ENCODE data around the gene RGS3. TPM values are rescaled to one million over a fixed set of nuclear protein-coding genes. Genes with fewer than 3 reads are reported as not detected.

The RGS3 gene
- polyA plus RNA-seq, 1 of the 3 experiments (the other 2 are of a cell fraction) = 50.6 TPM

GRCh38 chr9:113572076-113572861 lies 108.7 kb downstream of the RGS3 start:
- POLR2A ChIA-PET = no interaction called here
- no peak overlapping the region for H3K4me2 ChIP-seq
- no peaks in the 10 kb centered on the region for H4K20me1 ChIP-seq (ENCODE audit: insufficient read depth)
- no peak overlapping the region for H2AFZ ChIP-seq (ENCODE audit: low read depth)
- H3K36me3 ChIP-seq (replicated peaks in 1 of 2; ENCODE audit: control insufficient read depth in 1 of 2, insufficient read depth in 2 of 2, low read length in 1 of 2) = no peaks in the 10 kb centered on the region
- no peaks in the 10 kb centered on the region for H3K9me3 ChIP-seq
- no peaks in the 10 kb centered on the region for H3K27me3 ChIP-seq (ENCODE audit: insufficient read depth)
- peaks cover 0 to 26% of the 10 kb centered on the region in 2 experiments; a peak in 1 of 4 replicates for H3K4me1 ChIP-seq (ENCODE audit: control insufficient read depth in 1 of 2, insufficient read depth in 2 of 2, low read depth in 1 of 2, low read length in 1 of 2)
- TF ChIP-seq ELF1 (IDR thresholded peaks at IDR 0.05) (no peak), TAF1 (IDR thresholded peaks at IDR 0.05; ENCODE audit: borderline replicate concordance, low read depth, low read length) (no peak), ZBTB33 (IDR thresholded peaks at IDR 0.05; ENCODE audit: borderline replicate concordance, low read depth) (no peak), REST (IDR thresholded peaks at IDR 0.05; ENCODE audit: low read depth, low read length) (no peak), MEF2A (IDR thresholded peaks at IDR 0.05; ENCODE audit: borderline replicate concordance, low read depth) (no peak), RFX5 (IDR thresholded peaks at IDR 0.05; ENCODE audit: low read length) (no peak), CHD2 (IDR thresholded peaks at IDR 0.05; ENCODE audit: low read length, partially characterized antibody) (no peak)
- no peaks in the 10 kb centered on the region for H3K79me2 ChIP-seq (ENCODE audit: insufficient read depth)
- H3K27ac ChIP-seq (ENCODE audit: low read depth in 2 of 2, low read length in 1 of 2) = no peak overlapping the region
- CTCF ChIA-PET = interaction anchor here (1.1 to 3.0 kb wide), 5 partner anchors 14 to 126 kb away, joined by 3 to 9 read pairs (median 4); no protein-coding TSS in a partner anchor
- no peaks in the 10 kb centered on the region for H3K9me2 ChIP-seq
- DNase-seq = no peak
- H3K4me3 ChIP-seq (ENCODE audit: low read depth in 2 of 2, low read length in 1 of 2) = no peak overlapping the region
- no peak overlapping the region for H3K9ac ChIP-seq
- 73% methylated on average over 6 of the region's 8 CpGs for WGBS (ENCODE audit: low lambda C conversion rate)
- H3F3A ChIP-seq (replicated peaks; ENCODE audit: insufficient read depth) = no peaks in the 10 kb centered on the region
